GM21367 (cell line): ENCODE measurements around the gene CPN2.

ENCODE experiments used
- ATAC-seq: cut with Tn5 transposase; IDR thresholded peaks from one replicate; pipeline ENCODE4 v1.9.1; 2021; ENCODE audit not compliant: unreplicated experiment

The CPN2 gene

GRCh38 chr3:194296454-194297263 lies 54.5 kb downstream of the CPN2 start:
- no peak for ATAC-seq

- ATAC-seq: no peak
Observed at GRCh38 chr3:194294895-194295214, 56.3 kb downstream of the CPN2 start.

GRCh38 chr3:194294199-194294894 lies 56.8 kb downstream of the CPN2 start:
- ATAC-seq: no peak

- ATAC-seq: no peak
Observed at GRCh38 chr3:194293546-194294198, 57.5 kb downstream of the CPN2 start.

- ATAC-seq: no peak
Observed at GRCh38 chr3:194292331-194292730, 58.8 kb downstream of the CPN2 start.
